CD8-positive, alpha-beta memory T cell (primary cell): Measurements from ENCODE around the gene IGSF3. TPM values are rescaled to one million over a fixed set of nuclear protein-coding genes. Genes with fewer than 3 reads are reported as not detected.

ENCODE experiments used
- CTCF ChIA-PET: fragments of 350-600 bp; sonication (Branson Sonifier 250); formaldehyde crosslinking; loops from one replicate; lab custom pipeline; 2021; ENCODE audit warnings: antibody characterized with exemption; lab: Charles Lee
- POLR2A ChIA-PET: fragments of 350-600 bp; sonication (Branson Sonifier 250); formaldehyde crosslinking; loops from one replicate; lab custom pipeline; 2021; ENCODE audit warnings: antibody characterized with exemption; lab: Charles Lee
- DNase-seq, 5 donors: peaks; one replicate each; pipeline versions ENCODE4 v3.0.0 to v3.0.0-alpha.2; 2020 to 2022; ENCODE audit warnings: mixed read lengths in 1 of 5
- H3K27ac ChIP-seq: one replicate; pipeline ENCODE4 v1.7.0; 2013; ENCODE audit warnings: low read depth, mild to moderate bottlenecking, low read length, moderate library complexity
- H3K27me3 ChIP-seq: 2 replicates; pipeline ENCODE4 v1.7.0; 2013; ENCODE audit warnings: low read length, mild to moderate bottlenecking; ENCODE audit not compliant: insufficient read depth, poor library complexity, severe bottlenecking
- H3K36me3 ChIP-seq: 2 replicates; pipeline ENCODE4 v1.7.0; 2013; ENCODE audit warnings: mild to moderate bottlenecking, low read length, moderate library complexity; ENCODE audit not compliant: insufficient read depth
- H3K4me1 ChIP-seq: 2 replicates; pipeline ENCODE4 v1.7.0; 2013; ENCODE audit warnings: mild to moderate bottlenecking, low read length, moderate library complexity; ENCODE audit not compliant: insufficient read depth
- H3K4me3 ChIP-seq: 2 replicates; pipeline ENCODE4 v1.7.0; 2013; ENCODE audit warnings: mild to moderate bottlenecking, low read length
- H3K9me3 ChIP-seq: 2 replicates; pipeline ENCODE4 v1.7.0; 2013; ENCODE audit warnings: mild to moderate bottlenecking, low read length
- H3K27ac Mint-ChIP-seq, 8 donors: one replicate each; pipeline ENCODE4 v1.8.0; 2020 to 2021; ENCODE audit warnings: mixed read lengths in 8 of 8, mild to moderate bottlenecking in 6 of 8, inconsistent platforms in 3 of 8, moderate library complexity in 3 of 8
- H3K27me3 Mint-ChIP-seq, 2 donors: one replicate each; pipeline ENCODE4 v1.8.0; 2020 to 2021; ENCODE audit warnings: mixed read lengths in 2 of 2, mild to moderate bottlenecking in 1 of 2, moderate library complexity in 1 of 2
- H3K36me3 Mint-ChIP-seq, 3 donors: one replicate each; pipeline ENCODE4 v1.8.0; 2020 to 2021; ENCODE audit warnings: mixed read lengths in 3 of 3, inconsistent platforms in 1 of 3, mild to moderate bottlenecking in 1 of 3
- H3K4me1 Mint-ChIP-seq, 3 donors: one replicate each; pipeline ENCODE4 v1.8.0; 2020 to 2021; ENCODE audit warnings: mixed read lengths in 3 of 3, inconsistent platforms in 1 of 3, mild to moderate bottlenecking in 1 of 3
- H3K4me3 Mint-ChIP-seq, 7 donors: one replicate each; pipeline ENCODE4 v1.8.0; 2020 to 2021; ENCODE audit warnings: mixed read lengths in 7 of 7, mild to moderate bottlenecking in 6 of 7, moderate library complexity in 4 of 7, inconsistent platforms in 2 of 7
- H3K9me3 Mint-ChIP-seq, 5 donors: one replicate each; pipeline ENCODE4 v1.8.0; 2020 to 2022; ENCODE audit warnings: mixed read lengths in 5 of 5, mild to moderate bottlenecking in 3 of 5, moderate library complexity in 2 of 5, inconsistent platforms in 1 of 5
- polyA plus RNA-seq: library from polyadenylated mRNA; unstranded; fragments of 300-500 nt; fragmentation: Illumina TruSeq; gene quantifications from one replicate; pipeline ENCODE4 v1.2.3, GENCODE V29; 2021
- total RNA-seq, 2 experiments: library from RNA; stranded (reverse); gene quantifications; one replicate each; pipeline ENCODE4 v1.2.3, GENCODE V29; 2021

IGSF3 gene
- total and polyA plus RNA-seq, 3 experiments from 2014 or later, result 1.8 to 2.0 TPM; not detected in 1

- POLR2A ChIA-PET, result no interaction called here
- no peaks in the 10 kb centered on the region for H3K27me3 ChIP-seq
- H3K27ac Mint-ChIP-seq, result peak overlapping the region in 1 of 8 donors; percentile 68
- CTCF ChIA-PET, result no interaction called here
- H3K9me3 Mint-ChIP-seq, result no peaks in the 10 kb centered on the region
- H3K4me3 Mint-ChIP-seq, result no peak overlapping the region
- H3K4me1 ChIP-seq, result no peaks in the 10 kb centered on the region
- H3K27ac ChIP-seq, result no peak overlapping the region
- H3K4me1 Mint-ChIP-seq, result peaks cover 2 to 11% (median 4%) of the 10 kb centered on the region in 3 donors
- no peak for DNase-seq
- H3K36me3 ChIP-seq, result no peaks in the 10 kb centered on the region
- no peak overlapping the region for H3K4me3 ChIP-seq
- H3K9me3 ChIP-seq, result no peaks in the 10 kb centered on the region
- H3K36me3 Mint-ChIP-seq, result peaks cover 34 to 59% (median 50%) of the 10 kb centered on the region in 3 donors
- H3K27me3 Mint-ChIP-seq, result no peaks in the 10 kb centered on the region
These were observed 135.6 kb downstream of the IGSF3 start for GRCh38 chr1:116531917-116532316.

- POLR2A ChIA-PET, result no interaction called here
- H3K4me1 Mint-ChIP-seq, result peaks cover 2 to 11% (median 4%) of the 10 kb centered on the region in 3 donors
- H3K4me1 ChIP-seq, result no peaks in the 10 kb centered on the region
- no peaks in the 10 kb centered on the region for H3K27me3 ChIP-seq
- H3K9me3 Mint-ChIP-seq, result no peaks in the 10 kb centered on the region
- H3K4me3 ChIP-seq, result no peak overlapping the region
- H3K36me3 ChIP-seq, result no peaks in the 10 kb centered on the region
- no peak overlapping the region for H3K27ac ChIP-seq
- H3K9me3 ChIP-seq, result no peaks in the 10 kb centered on the region
- no peaks in the 10 kb centered on the region for H3K27me3 Mint-ChIP-seq
- DNase-seq, result no peak
- H3K27ac Mint-ChIP-seq, result no peak overlapping the region
- H3K4me3 Mint-ChIP-seq, result no peak overlapping the region
- H3K36me3 Mint-ChIP-seq, result peaks cover 38 to 44% (median 41%) of the 10 kb centered on the region in 3 donors
- CTCF ChIA-PET, result no interaction called here
These were observed 137.9 kb downstream of the IGSF3 start for GRCh38 chr1:116529681-116530080.

GRCh38 chr1:116529199-116529631 is 138.3 kb downstream of the IGSF3 start:
- H3K4me3 Mint-ChIP-seq, result no peak overlapping the region
- no peaks in the 10 kb centered on the region for H3K36me3 ChIP-seq
- H3K4me1 ChIP-seq, result no peaks in the 10 kb centered on the region
- ChIA-PET CTCF (no interaction called here), POLR2A (no interaction called here)
- no peak overlapping the region for H3K27ac ChIP-seq
- no peaks in the 10 kb centered on the region for H3K27me3 Mint-ChIP-seq
- H3K4me1 Mint-ChIP-seq, result peaks cover 2 to 11% (median 4%) of the 10 kb centered on the region in 3 donors
- DNase-seq, result no peak
- H3K9me3 Mint-ChIP-seq, result no peaks in the 10 kb centered on the region
- peak overlapping the region in 2 of 8 donors; percentile 7 to 11 for H3K27ac Mint-ChIP-seq
- H3K27me3 ChIP-seq, result no peaks in the 10 kb centered on the region
- H3K36me3 Mint-ChIP-seq, result peaks cover 38 to 42% (median 39%) of the 10 kb centered on the region in 3 donors
- H3K9me3 ChIP-seq, result no peaks in the 10 kb centered on the region
- no peak overlapping the region for H3K4me3 ChIP-seq

- H3K4me1 ChIP-seq, result no peaks in the 10 kb centered on the region
- ChIA-PET POLR2A (no interaction called here), CTCF (no interaction called here)
- no peaks in the 10 kb centered on the region for H3K9me3 Mint-ChIP-seq
- H3K36me3 Mint-ChIP-seq, result peaks cover 32 to 35% (median 34%) of the 10 kb centered on the region in 3 donors
- peaks cover 2 to 8% (median 4%) of the 10 kb centered on the region in 3 donors for H3K4me1 Mint-ChIP-seq
- H3K4me3 ChIP-seq, result no peak overlapping the region
- DNase-seq, result no peak
- H3K27me3 Mint-ChIP-seq, result no peaks in the 10 kb centered on the region
- peak overlapping the region in 5 of 8 donors; percentile 2 to 83 (median 24) for H3K27ac Mint-ChIP-seq
- H3K27me3 ChIP-seq, result no peaks in the 10 kb centered on the region
- H3K27ac ChIP-seq, result no peak overlapping the region
- H3K9me3 ChIP-seq, result no peaks in the 10 kb centered on the region
- no peaks in the 10 kb centered on the region for H3K36me3 ChIP-seq
- no peak overlapping the region for H3K4me3 Mint-ChIP-seq
These were observed 139.0 kb downstream of the IGSF3 start for GRCh38 chr1:116528329-116529083.

GRCh38 chr1:116525440-116525839 is 142.1 kb downstream of the IGSF3 start:
- Mint-ChIP-seq H3K9me3 (no peaks in the 10 kb centered on the region), H3K4me3 (no peak overlapping the region), H3K36me3 (peaks cover 23 to 28% (median 28%) of the 10 kb centered on the region in 3 donors), H3K27ac (peak overlapping the region in 2 of 8 donors; percentile 32 to 77), H3K4me1 (peaks cover 0 to 3% (median 0%) of the 10 kb centered on the region in 3 donors), H3K27me3 (no peaks in the 10 kb centered on the region)
- no peaks in the 10 kb centered on the region for H3K27me3 ChIP-seq
- no peak overlapping the region for H3K4me3 ChIP-seq
- H3K27ac ChIP-seq, result no peak overlapping the region
- no peak for DNase-seq
- no peaks in the 10 kb centered on the region for H3K9me3 ChIP-seq
- CTCF ChIA-PET, result no interaction called here
- H3K36me3 ChIP-seq, result no peaks in the 10 kb centered on the region
- H3K4me1 ChIP-seq, result no peaks in the 10 kb centered on the region
- POLR2A ChIA-PET, result no interaction called here

Other genes starting within 250 kb of the IGSF3 start
- gene CD58, start 96.7 kb downstream of the IGSF3 start, total RNA-seq, result 10 to 100 TPM; 29.9 to 30.7 TPM
- 49.1 TPM for gene CD58, start 96.7 kb downstream of the IGSF3 start, polyA plus RNA-seq
- gene CD2, start 86.7 kb upstream of the IGSF3 start, total RNA-seq, result 100 to 1,000 TPM; 353 to 364 TPM
- gene CD2, start 86.7 kb upstream of the IGSF3 start, polyA plus RNA-seq, result 440 TPM
- 1 to 10 TPM; 6.1 to 6.5 TPM for gene PTGFRN, start 242.2 kb upstream of the IGSF3 start, total RNA-seq
- 0.39 TPM for gene PTGFRN, start 242.2 kb upstream of the IGSF3 start, polyA plus RNA-seq